GM11168 (cell line): ENCODE measurements around the gene ADAMTS2.
"Not testable (repeated sequence)": the region's sequence is repeated elsewhere in the genome, so short reads cannot be mapped to it uniquely, and the experiment has no call there.

Experiments used
- in situ Hi-C: fragments of 300-500 bp; cut with MboI; formaldehyde crosslinking; loops from one replicate; pipeline ENCODE4 v1.12.0; 2022; ENCODE audit warnings: low sequenced_read_pairs; ENCODE audit not compliant: unreplicated experiment

The ADAMTS2 gene

GRCh38 chr5:179223961-179224360 lies 121.3 kb downstream of the ADAMTS2 start:
- in situ Hi-C loops: no loop called here

- in situ Hi-C loops: no loop called here
Observed at GRCh38 chr5:179223528-179223927, 121.7 kb downstream of the ADAMTS2 start.

GRCh38 chr5:179222246-179223017 lies 122.8 kb downstream of the ADAMTS2 start:
- in situ Hi-C loops: no loop called here

- in situ Hi-C loops: no loop called here
Observed at GRCh38 chr5:179221877-179222220, 123.4 kb downstream of the ADAMTS2 start.

- in situ Hi-C loops: no loop called here
Observed at GRCh38 chr5:179221196-179221876, 123.9 kb downstream of the ADAMTS2 start.

GRCh38 chr5:179220716-179221115 lies 124.5 kb downstream of the ADAMTS2 start:
- in situ Hi-C loops: no loop called here

- in situ Hi-C loops: no loop called here
Observed at GRCh38 chr5:179219661-179220620, 125.3 kb downstream of the ADAMTS2 start.

GRCh38 chr5:179218943-179219330 lies 126.3 kb downstream of the ADAMTS2 start:
- in situ Hi-C loops: no loop called here

GRCh38 chr5:179217956-179218942 lies 127.0 kb downstream of the ADAMTS2 start:
- in situ Hi-C loops: no loop called here

- in situ Hi-C loops: no loop called here
Observed at GRCh38 chr5:179217356-179217755, 127.9 kb downstream of the ADAMTS2 start.

- in situ Hi-C loops: not testable (repeated sequence)
Observed at GRCh38 chr5:179216381-179216780, 128.9 kb downstream of the ADAMTS2 start.

- in situ Hi-C loops: no loop called here
Observed at GRCh38 chr5:179215576-179215975, 129.7 kb downstream of the ADAMTS2 start.

- in situ Hi-C loops: no loop called here
Observed at GRCh38 chr5:179214678-179215077, 130.6 kb downstream of the ADAMTS2 start.

GRCh38 chr5:179212870-179213269 lies 132.4 kb downstream of the ADAMTS2 start:
- in situ Hi-C loops: no loop called here

GRCh38 chr5:179211631-179212030 lies 133.6 kb downstream of the ADAMTS2 start:
- in situ Hi-C loops: no loop called here

GRCh38 chr5:179211068-179211467 lies 134.2 kb downstream of the ADAMTS2 start:
- in situ Hi-C loops: no loop called here

- in situ Hi-C loops: no loop called here
Observed at GRCh38 chr5:179210478-179210877, 134.8 kb downstream of the ADAMTS2 start.

GRCh38 chr5:179209359-179210150 lies 135.7 kb downstream of the ADAMTS2 start:
- in situ Hi-C loops: no loop called here
